Panc1 (cell line): Measurements from ENCODE around the gene MUC3A.

Experiments used
- CTCF ChIP-seq: fragments of 450-650 bp; IDR thresholded peaks from 2 replicates; pipeline ENCODE4 v1.5.1; 2017; ENCODE audit warnings: mild to moderate bottlenecking
- POLR2AphosphoS5 ChIP-seq: IDR thresholded peaks from 2 replicates; pipeline ENCODE4 v1.6.1; 2012; ENCODE audit warnings: mild to moderate bottlenecking, low read depth, low read length, moderate library complexity
- TF ChIP-seq, protein P1 (sequence below), 2 experiments: IDR thresholded peaks; 2 replicates each; pipeline ENCODE4 v1.6.1; 2011 to 2012; ENCODE audit warnings: low read depth in 2 of 2, control low read depth in 1 of 2, low read length in 1 of 2, mild to moderate bottlenecking in 1 of 2, moderate library complexity in 1 of 2; ENCODE audit not compliant: insufficient read depth in 1 of 2

GRCh38 chr7:100943693-100944092 lies 5.6 kb upstream of the MUC3A start:
- TF ChIP-seq CTCF = no peak
- TF ChIP-seq POLR2AphosphoS5 = no peak
- TF ChIP-seq, protein P1, sequence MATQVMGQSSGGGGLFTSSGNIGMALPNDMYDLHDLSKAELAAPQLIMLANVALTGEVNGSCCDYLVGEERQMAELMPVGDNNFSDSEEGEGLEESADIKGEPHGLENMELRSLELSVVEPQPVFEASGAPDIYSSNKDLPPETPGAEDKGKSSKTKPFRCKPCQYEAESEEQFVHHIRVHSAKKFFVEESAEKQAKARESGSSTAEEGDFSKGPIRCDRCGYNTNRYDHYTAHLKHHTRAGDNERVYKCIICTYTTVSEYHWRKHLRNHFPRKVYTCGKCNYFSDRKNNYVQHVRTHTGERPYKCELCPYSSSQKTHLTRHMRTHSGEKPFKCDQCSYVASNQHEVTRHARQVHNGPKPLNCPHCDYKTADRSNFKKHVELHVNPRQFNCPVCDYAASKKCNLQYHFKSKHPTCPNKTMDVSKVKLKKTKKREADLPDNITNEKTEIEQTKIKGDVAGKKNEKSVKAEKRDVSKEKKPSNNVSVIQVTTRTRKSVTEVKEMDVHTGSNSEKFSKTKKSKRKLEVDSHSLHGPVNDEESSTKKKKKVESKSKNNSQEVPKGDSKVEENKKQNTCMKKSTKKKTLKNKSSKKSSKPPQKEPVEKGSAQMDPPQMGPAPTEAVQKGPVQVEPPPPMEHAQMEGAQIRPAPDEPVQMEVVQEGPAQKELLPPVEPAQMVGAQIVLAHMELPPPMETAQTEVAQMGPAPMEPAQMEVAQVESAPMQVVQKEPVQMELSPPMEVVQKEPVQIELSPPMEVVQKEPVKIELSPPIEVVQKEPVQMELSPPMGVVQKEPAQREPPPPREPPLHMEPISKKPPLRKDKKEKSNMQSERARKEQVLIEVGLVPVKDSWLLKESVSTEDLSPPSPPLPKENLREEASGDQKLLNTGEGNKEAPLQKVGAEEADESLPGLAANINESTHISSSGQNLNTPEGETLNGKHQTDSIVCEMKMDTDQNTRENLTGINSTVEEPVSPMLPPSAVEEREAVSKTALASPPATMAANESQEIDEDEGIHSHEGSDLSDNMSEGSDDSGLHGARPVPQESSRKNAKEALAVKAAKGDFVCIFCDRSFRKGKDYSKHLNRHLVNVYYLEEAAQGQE (IDR thresholded peaks at IDR 0.05; ENCODE audit: insufficient read depth in 1 of 2, low read depth in 2 of 2, low read length in 1 of 2) = no peak
